Astrocyte of the cerebellum (primary cell): ENCODE results near the gene CHST11.

Source experiments
- DNase-seq: peaks from one replicate; pipeline ENCODE4 v3.0.0-alpha.2; 2011; ENCODE audit warnings: low read depth
- H3K4me3 ChIP-seq: 2 replicates; pipeline ENCODE4 v1.5.1; 2011; ENCODE audit warnings: mild to moderate bottlenecking, low read depth, low read length, moderate library complexity
- CTCF ChIP-seq: IDR thresholded peaks from 2 replicates; pipeline ENCODE4 v1.5.1; 2012; ENCODE audit warnings: low read length, low read depth, moderate library complexity, mild to moderate bottlenecking; ENCODE audit errors: missing control alignments
- in situ Hi-C: cut with HindIII; loops from 2 replicates; pipeline ENCODE4 v1.10.0; 2017; ENCODE audit warnings: low sequenced_read_pairs

The CHST11 gene

DNA sequence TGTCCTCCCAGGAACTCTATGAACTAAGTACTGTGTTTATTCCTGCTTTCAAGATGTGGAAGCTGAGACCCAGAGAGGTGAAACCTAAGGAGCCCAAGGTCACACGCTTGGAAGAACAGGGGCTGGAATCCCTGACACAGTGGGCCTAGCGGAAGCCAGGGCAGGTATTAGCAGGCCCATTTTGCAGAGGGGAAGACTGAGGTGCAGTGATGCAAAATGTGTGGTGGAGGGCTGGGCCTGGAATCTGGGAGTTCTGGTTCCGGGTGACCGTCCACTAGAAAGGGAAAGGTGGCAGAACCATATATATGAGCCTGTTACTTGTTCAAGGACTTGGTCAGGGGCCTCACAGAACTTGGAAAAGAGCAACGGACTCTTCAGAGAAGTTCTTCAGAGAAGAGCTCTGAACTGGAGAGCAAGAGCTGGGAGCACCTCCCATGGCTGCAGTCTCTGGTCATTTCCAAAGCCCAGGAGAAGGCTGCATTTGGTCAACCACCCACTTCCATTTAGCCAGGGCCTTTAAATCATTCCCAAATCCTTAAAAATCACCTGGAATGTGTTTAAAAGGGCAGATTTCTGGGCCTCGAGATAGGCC lies 119.5 kb downstream of the CHST11 start:
- DNase-seq, result no peak
- no peak for TF ChIP-seq CTCF
- in situ Hi-C loops, result no loop called here
- no peak overlapping the region for H3K4me3 ChIP-seq

DNA sequence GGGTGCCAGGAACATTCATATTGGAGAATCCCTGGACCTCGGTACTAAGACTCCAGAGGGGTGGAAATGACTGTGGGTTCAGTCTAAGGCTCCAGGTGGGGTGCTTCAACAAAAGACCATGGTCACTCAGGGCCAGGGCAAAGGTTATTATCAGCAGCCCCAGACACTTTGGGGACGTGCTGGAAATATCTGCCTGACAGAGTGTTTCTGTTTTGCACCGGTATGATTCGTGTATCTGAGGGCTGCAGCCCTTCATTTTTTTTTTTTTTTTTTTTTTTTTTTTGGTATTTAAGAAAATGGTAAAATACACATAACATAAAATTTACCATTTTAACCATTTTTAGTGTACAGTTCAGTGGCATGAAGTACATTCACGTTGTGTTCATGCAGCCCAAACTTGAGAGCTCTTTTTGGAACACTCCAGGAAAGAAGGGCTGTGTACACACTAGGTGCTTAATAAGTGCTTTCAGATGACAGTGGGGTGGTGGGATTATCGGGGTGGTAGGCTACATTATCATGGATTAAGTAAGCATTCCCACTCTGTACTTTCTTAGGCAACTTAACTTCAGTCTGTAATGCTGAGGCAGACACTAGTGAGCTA lies 120.3 kb downstream of the CHST11 start:
- DNase-seq, result no peak
- H3K4me3 ChIP-seq, result no peak overlapping the region
- in situ Hi-C loops, result no loop called here
- no peak for TF ChIP-seq CTCF

DNA sequence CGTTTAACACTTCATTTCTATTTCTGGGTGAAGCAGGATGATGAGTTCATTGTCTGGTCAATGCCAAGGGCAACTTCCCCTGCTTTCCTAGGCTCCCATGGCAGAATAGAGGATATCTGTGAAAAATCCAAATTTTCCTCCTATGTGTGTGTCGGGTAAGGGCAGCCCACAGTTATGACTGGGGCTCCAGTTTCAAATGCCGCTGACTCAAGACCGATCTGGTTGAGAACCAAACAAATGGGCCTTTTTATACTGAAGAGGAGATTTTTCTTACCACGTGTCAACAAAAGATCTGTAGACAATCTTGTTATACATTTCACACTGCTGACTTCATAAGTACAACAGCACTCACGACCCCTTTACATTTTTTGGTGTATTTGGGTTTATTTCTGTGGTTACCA lies 120.8 kb downstream of the CHST11 start:
- in situ Hi-C loops, result no loop called here
- no peak for TF ChIP-seq CTCF
- H3K4me3 ChIP-seq, result no peak overlapping the region
- peak; percentile 46 for DNase-seq

- in situ Hi-C loops, result no loop called here
- TF ChIP-seq CTCF, result no peak
- H3K4me3 ChIP-seq, result no peak overlapping the region
- DNase-seq, result peak; percentile 41
Observed at GRCh38 chr12:104578453-104578852, 121.7 kb downstream of the CHST11 start.

DNA sequence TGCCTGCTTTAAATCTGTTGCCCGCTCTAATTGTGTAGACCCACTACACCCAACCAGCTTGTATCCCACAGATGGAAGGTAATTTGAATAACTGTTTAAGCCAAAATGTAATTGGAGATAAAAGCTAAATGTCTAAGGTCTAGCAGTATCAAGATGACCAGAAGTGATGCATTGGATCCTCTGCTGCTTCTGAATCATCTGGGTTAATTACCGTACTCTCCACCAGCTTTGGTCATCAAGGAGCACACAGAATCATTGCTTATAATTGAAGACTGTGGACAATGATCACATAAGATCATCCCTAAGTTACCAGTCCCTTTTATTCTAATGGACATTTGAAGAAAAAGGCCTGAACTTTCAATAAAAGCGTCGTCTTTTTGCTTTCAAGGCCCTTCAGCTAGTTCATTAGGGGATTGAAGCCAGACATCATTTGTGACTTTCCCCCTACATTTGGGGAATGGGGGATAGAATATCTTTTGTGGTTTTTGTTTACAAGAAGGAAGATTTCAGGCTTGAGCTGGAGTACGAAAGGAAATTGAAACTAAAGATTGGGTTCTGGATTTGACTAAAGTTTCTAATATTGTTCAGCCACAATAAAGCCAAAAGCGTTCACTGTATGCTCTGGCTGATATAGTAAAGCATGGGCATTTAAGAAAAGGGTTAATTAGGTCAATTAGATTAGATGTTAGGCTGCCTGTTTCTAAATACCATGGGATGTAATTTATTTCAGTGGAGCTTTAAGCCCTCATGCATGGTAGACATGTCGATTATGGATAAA lies 123.2 kb downstream of the CHST11 start:
- in situ Hi-C loops, result no loop called here
- TF ChIP-seq CTCF, result no peak

GRCh38 chr12:104581005-104581570 lies 124.3 kb downstream of the CHST11 start:
- in situ Hi-C loops, result no loop called here
- no peak for DNase-seq
- TF ChIP-seq CTCF, result no peak
- H3K4me3 ChIP-seq, result no peak overlapping the region

More for the DNA sequence above, 123.2 kb downstream of the CHST11 start:
- no peak for DNase-seq
- no peak overlapping the region for H3K4me3 ChIP-seq
